Inferior parietal cortex (tissue), 1 donor: ENCODE data around the gene PRMT3.
"Not testable (repeated sequence)": the region's sequence is repeated elsewhere in the genome, so short reads cannot be mapped to it uniquely, and the experiment has no call there.

Experiments
- DNase-seq: peaks from one replicate; pipeline ENCODE4 v3.0.0-alpha.2; 2016; ENCODE audit errors: extremely low spot score

Gene PRMT3

GRCh38 chr11:20374741-20375300 is 12.7 kb upstream of the PRMT3 start:
- no peak for DNase-seq

GRCh38 chr11:20376162-20376730 is 11.3 kb upstream of the PRMT3 start:
- no peak for DNase-seq

- DNase-seq: not testable (repeated sequence)
Measured at GRCh38 chr11:20385996-20386395, 1.5 kb upstream of the PRMT3 start.

GRCh38 chr11:20388096-20389055 is 860 bp downstream of the PRMT3 start:
- DNase-seq: peak; percentile 48

GRCh38 chr11:20397281-20397680 is 9.8 kb downstream of the PRMT3 start:
- DNase-seq: peak; percentile 53

- DNase-seq: no peak
Measured at GRCh38 chr11:20399498-20399897, 12.0 kb downstream of the PRMT3 start.

GRCh38 chr11:20403059-20403458 is 15.5 kb downstream of the PRMT3 start:
- DNase-seq: no peak

- no peak for DNase-seq
Measured at GRCh38 chr11:20406484-20406883, 19.0 kb downstream of the PRMT3 start.

- DNase-seq: no peak
Measured at GRCh38 chr11:20407344-20407743, 19.8 kb downstream of the PRMT3 start.

- DNase-seq: no peak
Measured at GRCh38 chr11:20415432-20415831, 27.9 kb downstream of the PRMT3 start.

- no peak for DNase-seq
Measured at GRCh38 chr11:20417771-20418170, 30.3 kb downstream of the PRMT3 start.

GRCh38 chr11:20421946-20422345 is 34.4 kb downstream of the PRMT3 start:
- no peak for DNase-seq

- DNase-seq: no peak
Measured at GRCh38 chr11:20429216-20429615, 41.7 kb downstream of the PRMT3 start.

GRCh38 chr11:20438637-20439036 is 51.1 kb downstream of the PRMT3 start:
- no peak for DNase-seq

GRCh38 chr11:20443596-20443995 is 56.1 kb downstream of the PRMT3 start:
- DNase-seq: peak; percentile 38

GRCh38 chr11:20444535-20444934 is 57.0 kb downstream of the PRMT3 start:
- DNase-seq: no peak

GRCh38 chr11:20448834-20449233 is 61.3 kb downstream of the PRMT3 start:
- no peak for DNase-seq

- no peak for DNase-seq
Measured at GRCh38 chr11:20450829-20451228, 63.3 kb downstream of the PRMT3 start.

- DNase-seq: no peak
Measured at GRCh38 chr11:20451568-20451967, 64.1 kb downstream of the PRMT3 start.

- no peak for DNase-seq
Measured at GRCh38 chr11:20452585-20452984, 65.1 kb downstream of the PRMT3 start.

- DNase-seq: no peak
Measured at GRCh38 chr11:20453657-20454316, 66.3 kb downstream of the PRMT3 start.
